ENCODE results near the gene PARVB.

Gene PARVB

DNA sequence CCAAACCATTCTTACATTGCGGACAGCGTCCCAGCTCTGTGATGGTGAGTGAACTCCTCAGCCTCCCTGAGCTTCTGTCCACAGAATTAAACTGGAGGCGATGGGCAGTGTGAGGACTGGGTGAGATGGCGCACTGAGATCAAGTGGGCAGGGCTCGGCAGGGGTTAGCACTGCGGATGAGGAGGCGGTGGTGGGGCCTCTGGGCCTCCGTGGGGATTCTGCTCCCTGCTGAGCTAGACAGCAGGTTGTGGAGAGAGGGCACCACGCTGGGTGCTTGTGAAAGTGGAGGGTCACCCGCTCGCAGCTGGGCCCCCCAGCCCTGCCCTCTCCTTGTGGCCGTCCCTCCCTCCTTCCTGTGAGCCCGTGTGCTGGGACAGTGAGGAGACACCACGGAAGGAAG, 131.0 kb downstream of the PARVB start:
- TF ChIP-seq, protein P1, sequence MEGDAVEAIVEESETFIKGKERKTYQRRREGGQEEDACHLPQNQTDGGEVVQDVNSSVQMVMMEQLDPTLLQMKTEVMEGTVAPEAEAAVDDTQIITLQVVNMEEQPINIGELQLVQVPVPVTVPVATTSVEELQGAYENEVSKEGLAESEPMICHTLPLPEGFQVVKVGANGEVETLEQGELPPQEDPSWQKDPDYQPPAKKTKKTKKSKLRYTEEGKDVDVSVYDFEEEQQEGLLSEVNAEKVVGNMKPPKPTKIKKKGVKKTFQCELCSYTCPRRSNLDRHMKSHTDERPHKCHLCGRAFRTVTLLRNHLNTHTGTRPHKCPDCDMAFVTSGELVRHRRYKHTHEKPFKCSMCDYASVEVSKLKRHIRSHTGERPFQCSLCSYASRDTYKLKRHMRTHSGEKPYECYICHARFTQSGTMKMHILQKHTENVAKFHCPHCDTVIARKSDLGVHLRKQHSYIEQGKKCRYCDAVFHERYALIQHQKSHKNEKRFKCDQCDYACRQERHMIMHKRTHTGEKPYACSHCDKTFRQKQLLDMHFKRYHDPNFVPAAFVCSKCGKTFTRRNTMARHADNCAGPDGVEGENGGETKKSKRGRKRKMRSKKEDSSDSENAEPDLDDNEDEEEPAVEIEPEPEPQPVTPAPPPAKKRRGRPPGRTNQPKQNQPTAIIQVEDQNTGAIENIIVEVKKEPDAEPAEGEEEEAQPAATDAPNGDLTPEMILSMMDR (IDR thresholded peaks at IDR 0.05; ENCODE audit: low read length, missing control alignments): no peak
- H3K4me3 ChIP-seq (replicated peaks; ENCODE audit: low read depth, low read length): no peak overlapping the region
- DNase-seq (ENCODE audit: low read depth): no peak

DNA sequence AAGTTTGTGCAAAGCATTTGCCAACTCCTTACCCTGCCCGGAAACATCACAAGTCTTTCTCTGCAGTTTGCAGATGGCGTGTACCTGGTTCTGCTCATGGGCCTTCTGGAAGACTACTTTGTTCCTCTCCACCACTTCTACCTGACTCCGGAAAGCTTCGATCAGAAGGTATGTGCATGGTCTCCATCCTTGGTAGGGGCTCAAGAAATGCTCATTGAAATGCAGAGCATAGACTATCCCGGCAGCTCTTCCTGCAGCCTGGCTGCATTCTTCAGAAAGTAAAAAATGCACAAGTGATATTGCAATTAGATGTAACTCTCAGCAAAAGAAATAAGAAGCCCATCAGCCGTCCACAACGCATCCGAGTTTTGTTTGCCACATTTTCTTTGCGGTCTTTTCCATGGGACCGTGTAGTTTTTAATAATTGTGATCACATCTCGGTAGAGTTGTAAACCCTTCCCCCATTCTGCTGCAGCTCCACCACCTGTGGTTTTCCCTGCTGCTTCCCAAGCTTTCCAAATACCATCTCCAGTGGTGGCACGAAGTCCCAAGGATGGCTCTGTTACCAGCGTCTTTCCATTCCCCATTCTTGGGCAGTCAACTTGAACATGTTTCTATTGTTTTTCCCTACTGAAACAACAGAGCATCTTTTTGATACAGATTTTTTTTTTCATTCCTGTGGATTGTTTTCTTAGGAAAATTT, 134.0 kb downstream of the PARVB start:
- DNase-seq (ENCODE audit: low read depth): no peak
- no peak overlapping the region for H3K4me3 ChIP-seq (replicated peaks; ENCODE audit: low read depth, low read length)
- TF ChIP-seq, protein P1 (IDR thresholded peaks at IDR 0.05; ENCODE audit: low read length, missing control alignments): no peak

DNA sequence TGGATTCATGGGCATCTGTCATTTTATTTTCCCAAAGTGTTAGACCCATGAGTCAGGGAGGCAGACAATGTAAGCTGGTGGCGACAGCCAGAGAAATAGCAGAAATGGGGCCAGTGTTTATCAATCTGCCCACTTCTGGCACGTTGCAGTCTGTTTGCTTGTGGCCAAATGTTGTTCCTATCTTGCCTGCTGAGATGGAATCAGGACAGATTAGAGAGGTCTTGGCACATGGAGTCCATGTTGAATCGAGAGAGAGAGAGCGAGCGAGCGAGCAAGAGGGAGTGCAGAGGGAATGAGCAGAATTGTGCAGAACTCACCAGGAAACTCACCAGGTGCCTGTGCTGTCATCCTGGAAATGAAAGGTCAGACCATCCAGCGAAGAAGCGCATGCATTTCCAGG, 134.7 kb downstream of the PARVB start:
- DNase-seq (ENCODE audit: low read depth): no peak
- no peak overlapping the region for H3K4me3 ChIP-seq (replicated peaks; ENCODE audit: low read depth, low read length)
- TF ChIP-seq, protein P1 (IDR thresholded peaks at IDR 0.05; ENCODE audit: low read length, missing control alignments): no peak

- TF ChIP-seq, protein P1 (IDR thresholded peaks at IDR 0.05; ENCODE audit: low read length, missing control alignments): no peak
- peak; percentile 55 for DNase-seq (ENCODE audit: low read depth)
- no peak overlapping the region for H3K4me3 ChIP-seq (replicated peaks; ENCODE audit: low read depth, low read length)
Observed at GRCh38 chr22:44159221-44159620, 135.1 kb downstream of the PARVB start.

- DNase-seq (ENCODE audit: low read depth): no peak
- TF ChIP-seq, protein P1 (IDR thresholded peaks at IDR 0.05; ENCODE audit: low read length, missing control alignments): no peak
- no peak overlapping the region for H3K4me3 ChIP-seq (replicated peaks; ENCODE audit: low read depth, low read length)
Observed at GRCh38 chr22:44159811-44160210, 135.7 kb downstream of the PARVB start.

- DNase-seq (ENCODE audit: low read depth): no peak
- H3K4me3 ChIP-seq (replicated peaks; ENCODE audit: low read depth, low read length): no peak overlapping the region
- TF ChIP-seq, protein P1 (IDR thresholded peaks at IDR 0.05; ENCODE audit: low read length, missing control alignments): no peak
Observed at GRCh38 chr22:44160421-44160820, 136.3 kb downstream of the PARVB start.

GRCh38 chr22:44161673-44162072, 137.6 kb downstream of the PARVB start:
- H3K4me3 ChIP-seq (replicated peaks; ENCODE audit: low read depth, low read length): no peak overlapping the region
- DNase-seq (ENCODE audit: low read depth): no peak
- TF ChIP-seq, protein P1 (IDR thresholded peaks at IDR 0.05; ENCODE audit: low read length, missing control alignments): no peak

Data from fibroblast of pulmonary artery (primary cell).